GM19035 (cell line): Measurements from ENCODE around the gene FXN.
"Not testable (repeated sequence)": the region's sequence is repeated elsewhere in the genome, so short reads cannot be mapped to it uniquely, and the experiment has no call there.

Experiments
- ATAC-seq: cut with Tn5 transposase; IDR thresholded peaks from one replicate; pipeline ENCODE4 v1.9.1; 2021; ENCODE audit not compliant: unreplicated experiment

Gene FXN

DNA sequence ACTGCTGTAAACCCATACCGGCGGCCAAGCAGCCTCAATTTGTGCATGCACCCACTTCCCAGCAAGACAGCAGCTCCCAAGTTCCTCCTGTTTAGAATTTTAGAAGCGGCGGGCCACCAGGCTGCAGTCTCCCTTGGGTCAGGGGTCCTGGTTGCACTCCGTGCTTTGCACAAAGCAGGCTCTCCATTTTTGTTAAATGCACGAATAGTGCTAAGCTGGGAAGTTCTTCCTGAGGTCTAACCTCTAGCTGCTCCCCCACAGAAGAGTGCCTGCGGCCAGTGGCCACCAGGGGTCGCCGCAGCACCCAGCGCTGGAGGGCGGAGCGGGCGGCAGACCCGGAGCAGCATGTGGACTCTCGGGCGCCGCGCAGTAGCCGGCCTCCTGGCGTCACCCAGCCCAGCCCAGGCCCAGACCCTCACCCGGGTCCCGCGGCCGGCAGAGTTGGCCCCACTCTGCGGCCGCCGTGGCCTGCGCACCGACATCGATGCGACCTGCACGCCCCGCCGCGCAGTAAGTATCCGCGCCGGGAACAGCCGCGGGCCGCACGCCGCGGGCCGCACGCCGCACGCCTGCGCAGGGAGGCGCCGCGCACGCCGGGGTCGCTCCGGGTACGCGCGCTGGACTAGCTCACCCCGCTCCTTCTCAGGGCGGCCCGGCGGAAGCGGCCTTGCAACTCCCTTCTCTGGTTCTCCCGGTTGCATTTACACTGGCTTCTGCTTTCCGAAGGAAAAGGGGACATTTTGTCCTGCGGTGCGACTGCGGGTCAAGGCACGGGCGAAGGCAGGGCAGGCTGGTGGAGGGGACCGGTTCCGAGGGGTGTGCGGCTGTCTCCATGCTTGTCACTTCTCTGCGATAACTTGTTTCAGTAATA lies at the start of gene FXN:
Gene FXN, plus strand, starts transcription at position 315 of the 871 bp plus-strand sequence. Its CDS starts 31 bp downstream, at position 346.
- peak; percentile 95 for ATAC-seq

DNA sequence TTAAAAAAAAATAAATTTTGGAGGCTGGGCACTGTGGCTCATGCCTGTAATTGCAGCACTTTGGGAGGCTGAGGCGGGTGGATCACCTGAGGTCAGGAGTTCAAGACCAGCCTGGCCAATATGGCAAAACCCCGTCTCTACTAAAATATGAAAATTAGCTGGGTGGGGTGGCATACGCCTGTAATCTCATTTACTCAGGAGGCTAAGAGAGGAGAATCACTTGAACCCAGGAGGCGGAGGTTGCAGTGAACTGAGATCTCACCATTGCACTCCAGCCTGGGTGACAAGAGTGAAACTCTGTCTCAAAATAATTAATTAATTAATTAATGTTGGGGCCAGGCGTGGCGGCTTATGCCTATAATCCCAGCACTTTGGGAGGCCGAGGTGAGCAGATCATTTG lies 48.6 kb upstream of the FXN start:
- not testable (repeated sequence) for ATAC-seq

DNA sequence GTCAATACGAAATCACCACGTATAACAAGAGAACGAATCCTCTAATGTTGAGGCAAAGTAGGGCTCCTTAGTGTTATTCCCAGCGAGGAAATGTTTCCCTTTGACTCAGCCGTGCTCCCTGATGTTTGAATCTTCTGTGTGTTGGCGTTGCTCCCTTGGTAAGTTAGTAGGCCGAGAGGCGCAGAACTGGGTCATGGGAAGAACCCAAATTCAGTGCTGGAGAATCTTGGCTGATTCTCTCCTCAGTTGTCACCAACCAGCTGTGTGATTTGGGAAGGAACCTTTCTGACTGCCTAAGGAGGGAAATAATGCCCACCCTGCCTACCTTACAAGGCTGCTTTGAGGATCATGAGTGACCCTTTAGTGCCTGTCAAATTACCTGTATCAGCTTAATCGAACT lies 44.1 kb upstream of the FXN start:
- ATAC-seq: no peak

DNA sequence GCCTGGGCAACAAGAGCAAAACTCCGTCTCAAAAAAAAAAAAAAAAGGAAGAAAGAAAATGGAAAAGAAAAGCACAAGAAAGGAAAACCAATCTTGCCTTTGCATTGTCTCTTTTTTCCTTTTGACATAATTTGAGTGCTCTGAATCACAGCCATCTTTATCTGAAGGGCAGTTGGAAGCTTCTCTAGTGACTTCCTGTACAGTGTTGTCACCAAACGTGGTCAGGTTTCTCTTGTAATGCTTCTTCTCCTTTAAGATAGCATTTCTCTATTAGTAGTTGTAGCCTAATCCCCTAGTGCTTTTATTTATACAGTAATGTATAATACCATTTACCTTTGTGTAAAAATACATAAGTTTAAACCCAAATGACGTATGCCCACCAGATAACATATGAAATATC lies 39.8 kb upstream of the FXN start:
- no peak for ATAC-seq

DNA sequence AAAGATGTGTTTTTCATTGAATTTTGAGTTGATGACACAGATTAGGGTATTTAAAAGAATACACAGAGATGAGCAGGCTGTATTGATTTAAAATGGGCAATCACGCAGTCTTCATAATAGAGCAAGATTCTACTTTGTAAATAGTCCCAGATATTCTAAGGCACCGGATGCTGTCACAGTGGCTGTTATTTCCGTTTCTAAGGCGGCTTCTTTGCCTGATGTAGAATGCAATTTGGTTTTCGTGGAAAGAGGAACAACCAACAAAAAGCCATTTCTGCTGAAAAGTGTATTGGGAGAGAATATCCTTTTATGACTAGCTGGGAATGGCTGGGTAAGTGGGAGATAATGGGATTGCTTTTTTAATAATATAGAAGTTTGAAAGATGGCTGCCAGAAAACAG lies 39.1 kb upstream of the FXN start:
- ATAC-seq: no peak

DNA sequence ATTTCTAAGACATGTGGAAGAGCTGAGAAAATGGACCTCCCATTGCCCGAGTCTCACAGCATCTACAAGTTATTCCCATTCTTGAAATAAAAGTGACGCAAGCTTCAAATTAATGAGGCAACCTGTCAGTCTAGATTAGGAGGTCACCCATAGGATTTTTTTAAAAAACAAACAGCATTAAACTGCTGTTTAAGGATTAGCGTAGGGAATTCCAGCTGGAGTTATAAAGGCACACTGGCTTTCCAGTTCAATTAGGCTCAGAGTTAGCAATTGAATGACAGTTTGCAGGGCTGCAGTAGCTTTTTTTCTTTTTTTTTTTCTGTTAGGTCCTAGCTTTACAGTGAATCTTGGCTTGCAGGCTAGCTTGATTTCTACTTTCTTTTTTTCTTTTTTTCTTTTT lies 37.9 kb upstream of the FXN start:
- ATAC-seq: no peak

DNA sequence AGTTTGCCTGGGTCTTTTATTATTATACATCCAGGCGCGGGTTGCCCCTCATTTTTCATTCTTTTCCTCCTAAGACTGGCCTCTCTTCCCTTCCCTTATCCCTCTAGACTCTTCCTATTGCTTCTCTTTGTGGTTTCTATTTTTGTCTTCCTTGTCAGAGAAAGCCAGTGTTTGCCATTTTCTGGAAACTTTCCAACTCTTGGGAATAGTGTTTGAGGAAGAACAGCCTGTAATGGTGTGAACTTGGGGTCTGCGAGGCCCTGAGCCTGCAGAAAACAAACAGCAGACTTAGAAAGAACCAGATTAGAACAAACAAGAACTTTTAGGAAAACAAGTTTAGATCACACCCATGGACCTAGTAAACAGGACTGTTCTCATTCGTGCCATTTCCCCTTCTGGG lies 37.2 kb upstream of the FXN start:
- ATAC-seq: no peak

DNA sequence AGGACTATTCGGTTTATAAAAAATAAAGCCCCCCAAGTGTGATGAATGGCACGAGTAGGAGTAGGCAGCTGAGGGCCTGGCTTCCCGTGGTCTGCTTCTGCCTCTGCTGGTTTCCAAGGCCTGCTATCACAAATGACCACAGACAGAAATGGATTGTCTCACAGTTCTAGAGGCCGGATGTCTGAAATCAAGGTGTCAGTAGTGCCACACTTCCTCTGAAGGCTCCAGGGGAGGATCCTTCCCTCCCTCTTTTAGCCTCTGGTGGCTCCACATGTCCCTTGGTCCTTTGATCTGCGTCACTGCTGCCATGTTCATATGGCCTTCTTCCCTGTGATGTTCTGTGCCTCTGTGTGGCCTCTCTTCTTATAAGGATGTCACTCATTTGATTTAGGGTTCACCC lies 36.7 kb upstream of the FXN start:
- ATAC-seq: no peak

DNA sequence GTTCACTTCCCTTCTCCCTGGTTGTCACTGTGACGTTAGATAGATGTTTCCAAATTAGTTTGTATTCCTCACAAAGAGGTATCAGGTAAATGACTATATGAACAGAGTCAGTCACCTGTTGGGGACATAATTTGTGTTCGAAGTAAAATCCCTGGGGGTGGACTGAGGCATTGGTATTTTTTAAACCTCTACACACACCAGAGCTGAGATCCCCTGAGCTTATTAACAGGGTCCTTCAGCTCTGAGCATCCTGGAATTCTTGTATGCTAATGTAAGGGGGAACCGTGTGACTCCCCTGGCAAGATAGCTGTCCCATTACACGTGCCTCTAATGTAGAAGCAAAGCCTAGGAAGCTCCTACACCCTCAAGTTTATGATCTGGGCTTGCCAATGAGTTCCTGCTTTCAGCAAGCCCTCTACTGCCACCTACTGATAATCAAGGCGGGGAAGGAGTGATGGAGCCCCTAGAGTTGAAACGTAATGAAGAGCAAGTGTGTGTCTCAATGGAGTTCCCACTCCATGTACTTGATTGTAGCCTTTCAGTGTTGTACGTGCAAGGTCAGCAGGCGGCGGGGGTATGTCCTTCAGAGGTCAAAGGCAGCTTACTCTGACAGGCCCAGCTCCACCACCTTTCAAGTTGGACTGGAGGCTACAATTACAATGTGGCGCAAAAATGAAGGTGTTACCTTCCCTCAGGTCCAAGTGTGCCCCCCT lies 36.0 kb upstream of the FXN start:
- peak; percentile 89 for ATAC-seq

DNA sequence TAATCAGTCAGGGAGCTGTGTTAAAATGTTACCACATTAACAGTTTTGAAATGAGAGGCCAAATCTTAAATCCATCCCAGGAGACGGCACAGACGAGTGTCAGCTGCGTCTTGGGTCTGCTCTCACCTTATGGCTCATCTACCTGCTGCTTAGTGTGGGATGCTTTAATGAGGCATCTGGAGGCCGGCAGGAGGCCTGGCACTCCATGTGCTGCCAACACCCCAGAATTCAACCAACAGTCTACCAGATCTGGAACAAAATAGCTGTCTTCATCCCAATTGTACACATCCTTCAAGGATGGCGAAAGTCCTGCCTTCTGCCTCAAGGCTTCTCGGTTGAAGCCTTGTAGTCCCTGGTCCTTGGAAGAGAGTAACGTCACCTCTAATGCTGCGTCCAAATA lies 33.6 kb upstream of the FXN start:
- no peak for ATAC-seq

DNA sequence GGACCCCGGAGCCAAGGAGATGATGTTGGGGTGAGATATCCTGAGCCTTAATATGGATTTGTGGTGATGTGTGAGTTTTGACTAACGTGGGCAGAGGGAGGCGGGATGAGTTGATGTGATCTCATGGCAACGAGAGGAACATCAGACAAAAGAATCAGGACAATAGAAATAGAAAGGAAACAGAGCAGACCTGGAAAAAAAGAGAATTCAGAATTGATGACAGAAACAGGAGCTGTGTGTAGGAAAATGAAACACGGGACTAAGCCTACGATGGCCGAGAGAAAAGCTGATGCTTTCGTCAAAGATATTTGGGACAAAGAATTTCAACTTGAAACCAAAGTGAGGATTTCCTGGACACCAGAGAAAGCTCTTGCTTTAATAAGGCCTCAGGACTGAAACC lies 32.5 kb upstream of the FXN start:
- no peak for ATAC-seq

DNA sequence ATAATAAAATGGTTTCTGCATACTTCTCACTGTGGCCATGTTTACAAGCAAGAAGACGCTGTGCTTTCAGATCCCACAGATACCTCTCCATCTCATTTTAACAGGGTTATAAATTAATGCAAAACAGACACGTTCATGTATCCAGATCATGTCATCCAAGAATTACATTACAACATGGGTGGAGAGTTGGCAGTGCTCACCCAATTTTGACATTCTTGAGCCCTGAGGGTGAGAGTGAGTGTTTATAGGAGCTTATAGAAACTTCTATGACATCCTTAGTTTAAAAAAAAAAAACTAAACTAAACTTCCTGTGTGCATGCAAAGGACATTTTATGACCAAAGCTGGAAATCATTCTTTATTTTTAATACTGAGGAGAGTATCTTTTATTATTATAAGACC lies 30.7 kb upstream of the FXN start:
- ATAC-seq: no peak

DNA sequence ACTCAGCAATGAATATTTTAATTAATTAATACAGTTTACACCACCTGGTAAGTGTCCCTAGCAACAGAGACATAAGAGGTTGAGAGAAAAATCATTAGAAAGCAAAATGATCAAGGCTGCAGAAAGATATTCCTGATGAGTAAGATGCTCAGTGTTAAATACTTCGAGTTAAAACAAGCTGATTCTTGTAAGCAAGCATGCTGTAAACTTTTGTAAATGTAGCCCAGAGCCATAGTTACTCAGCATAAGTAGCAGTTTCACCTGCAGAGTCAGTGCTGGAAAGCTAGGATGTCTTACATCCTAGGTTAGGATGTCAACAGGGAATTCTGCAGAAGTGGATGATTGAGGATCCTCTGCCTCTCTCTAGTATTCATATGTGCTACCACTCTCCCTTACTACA lies 25.8 kb upstream of the FXN start:
- no peak for ATAC-seq

DNA sequence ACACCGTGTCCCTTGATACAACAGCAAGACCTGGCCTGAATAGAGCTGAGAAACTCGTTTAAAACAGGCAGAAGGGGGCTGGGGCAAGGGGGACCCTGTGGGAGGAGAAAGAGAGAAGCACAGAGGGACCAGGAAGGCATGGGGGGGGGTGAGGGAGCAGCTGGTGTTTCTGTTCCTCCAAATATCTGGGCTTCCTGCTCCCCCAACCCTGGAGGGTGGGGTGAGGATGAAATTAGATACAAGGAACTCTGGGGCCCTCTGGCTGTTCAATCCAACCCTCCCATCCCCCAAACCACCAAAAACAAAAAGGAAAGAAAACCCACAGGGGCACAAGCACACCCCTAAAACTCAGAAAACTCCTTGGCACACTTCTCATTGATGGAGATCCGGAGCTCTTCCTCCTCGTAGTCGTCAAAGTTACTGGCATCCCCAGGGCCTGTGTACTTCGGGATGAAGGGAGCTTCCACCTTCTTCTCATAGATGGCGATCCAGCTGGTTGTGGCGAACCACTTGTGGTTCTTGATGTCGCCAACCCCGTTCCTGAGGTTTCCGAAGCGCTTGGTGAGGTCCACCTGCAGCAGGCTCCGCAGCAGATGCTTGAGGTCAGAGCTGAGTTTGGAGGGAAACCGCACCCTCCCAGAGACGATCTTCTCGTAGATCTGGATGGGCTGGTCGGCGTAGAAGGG lies 22.7 kb upstream of the FXN start:
- no peak for ATAC-seq

DNA sequence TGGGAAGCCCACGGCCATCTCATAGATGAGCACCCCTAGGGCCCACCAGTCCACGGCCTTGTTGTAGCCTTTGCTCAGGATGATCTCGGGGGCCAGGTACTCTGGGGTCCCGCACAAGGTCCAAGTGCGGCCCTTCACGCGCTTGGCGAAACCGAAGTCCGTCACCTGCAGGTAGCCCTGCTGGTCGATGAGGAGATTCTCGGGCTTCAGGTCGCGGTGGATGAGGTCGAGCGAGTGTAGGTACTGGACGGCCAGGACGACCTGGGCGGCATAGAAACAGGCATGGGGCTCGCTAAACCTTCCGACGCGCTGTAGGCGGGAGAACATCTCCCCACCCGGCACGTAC lies 22.2 kb upstream of the FXN start:
- no peak for ATAC-seq

DNA sequence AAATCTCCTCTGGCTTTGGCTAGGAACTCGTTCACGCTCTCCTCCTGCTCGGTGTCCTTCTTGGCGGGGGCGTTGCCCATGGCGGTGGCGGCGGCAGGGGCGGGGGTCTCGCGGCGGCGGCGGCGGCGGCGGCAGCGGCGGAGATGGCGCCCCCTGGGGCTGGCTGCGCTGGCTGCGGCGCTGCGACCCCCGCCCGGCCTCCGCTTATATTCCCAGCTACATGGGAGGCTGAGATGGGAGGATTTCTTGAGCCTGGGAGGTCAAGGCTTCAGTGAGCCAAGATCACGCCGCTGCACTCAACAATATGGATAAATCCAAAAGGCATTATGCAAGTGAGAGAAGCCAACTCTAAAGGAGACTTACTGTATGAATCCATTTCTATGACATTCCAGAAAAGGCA lies 21.5 kb upstream of the FXN start, which contains the start of gene PRKACG:
Gene PRKACG, minus strand, starts transcription at position 101 of the 400 bp plus-strand sequence. Its CDS starts 21 bp downstream, at position 80.
- ATAC-seq: no peak

DNA sequence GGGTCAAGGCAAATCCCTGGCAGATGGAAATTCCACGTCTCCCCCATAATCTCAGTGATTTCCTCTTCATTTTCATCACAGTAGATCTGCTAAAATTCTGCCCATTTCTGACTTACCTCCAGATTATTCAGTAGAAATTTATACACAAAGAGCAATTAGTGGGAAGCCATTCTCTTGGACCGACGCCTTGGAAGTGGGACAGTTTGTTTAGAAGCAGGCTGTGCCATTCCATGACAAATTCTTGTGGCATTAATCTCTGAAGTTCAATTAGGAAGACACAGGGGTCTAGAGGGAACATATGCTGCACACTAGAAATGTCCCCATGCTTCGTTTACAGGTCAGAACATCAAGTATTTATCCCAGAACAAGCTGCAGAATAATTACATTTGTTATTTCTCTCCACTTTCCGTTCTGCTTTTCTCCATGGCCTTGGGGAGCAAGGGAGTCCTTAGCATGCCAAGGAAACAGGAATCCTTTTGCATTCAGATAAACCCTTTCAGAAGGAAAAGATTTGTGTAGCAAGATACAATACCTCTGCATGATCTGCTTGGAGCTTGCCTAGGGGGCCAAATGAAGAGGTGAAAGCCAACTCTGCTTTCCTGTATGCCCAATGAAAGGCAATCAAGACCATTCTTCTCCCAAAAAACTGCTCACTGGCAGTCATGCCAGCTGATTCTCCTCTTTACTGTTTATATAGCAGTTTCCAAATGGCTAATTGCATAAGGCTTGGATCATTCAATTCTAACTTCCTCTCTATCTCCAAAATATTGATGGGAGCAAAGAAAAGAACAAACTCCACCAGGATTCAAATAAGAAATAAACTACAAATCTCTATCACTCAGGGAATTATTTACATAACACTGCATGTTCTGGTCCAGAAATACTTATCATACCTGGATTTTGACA lies 19.1 kb upstream of the FXN start:
- no peak for ATAC-seq

DNA sequence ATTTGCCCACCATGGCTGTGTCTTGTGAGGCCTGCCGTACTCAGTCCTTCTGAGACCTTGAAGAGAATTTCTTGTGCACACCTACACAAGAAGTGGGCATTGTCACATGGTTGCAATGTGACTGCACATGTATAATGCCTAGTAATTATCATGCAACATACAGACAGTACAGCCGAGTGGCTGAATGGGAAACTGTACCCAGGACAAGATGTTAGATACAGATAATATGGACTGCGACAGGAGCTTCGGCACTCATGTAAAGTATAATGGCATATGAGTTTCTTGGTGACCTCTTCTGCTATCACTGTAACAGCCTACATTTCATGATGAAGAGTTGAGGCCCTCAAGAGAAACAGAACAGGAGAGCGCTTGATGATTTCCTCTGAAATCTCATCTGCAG lies 16.8 kb upstream of the FXN start:
- ATAC-seq: no peak

DNA sequence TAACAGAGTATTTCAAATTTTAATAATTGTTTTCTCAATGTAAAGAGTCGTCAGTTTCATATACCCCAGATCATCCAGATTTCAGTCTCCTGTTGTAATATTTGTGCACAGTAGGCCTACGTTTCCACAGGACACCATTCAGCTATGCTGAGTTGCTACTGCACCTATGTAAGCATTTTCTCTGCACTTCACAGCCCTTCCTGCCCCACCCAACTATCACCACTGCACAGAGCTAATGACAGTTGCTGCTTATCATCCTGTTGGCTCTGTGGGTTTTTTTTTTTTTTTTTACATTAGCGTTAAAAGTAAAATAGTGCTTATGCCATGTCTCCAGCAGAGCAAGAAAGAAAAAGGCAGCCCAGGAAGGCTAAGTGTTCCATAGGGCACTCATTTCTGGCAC lies 15.7 kb upstream of the FXN start:
- ATAC-seq: no peak

DNA sequence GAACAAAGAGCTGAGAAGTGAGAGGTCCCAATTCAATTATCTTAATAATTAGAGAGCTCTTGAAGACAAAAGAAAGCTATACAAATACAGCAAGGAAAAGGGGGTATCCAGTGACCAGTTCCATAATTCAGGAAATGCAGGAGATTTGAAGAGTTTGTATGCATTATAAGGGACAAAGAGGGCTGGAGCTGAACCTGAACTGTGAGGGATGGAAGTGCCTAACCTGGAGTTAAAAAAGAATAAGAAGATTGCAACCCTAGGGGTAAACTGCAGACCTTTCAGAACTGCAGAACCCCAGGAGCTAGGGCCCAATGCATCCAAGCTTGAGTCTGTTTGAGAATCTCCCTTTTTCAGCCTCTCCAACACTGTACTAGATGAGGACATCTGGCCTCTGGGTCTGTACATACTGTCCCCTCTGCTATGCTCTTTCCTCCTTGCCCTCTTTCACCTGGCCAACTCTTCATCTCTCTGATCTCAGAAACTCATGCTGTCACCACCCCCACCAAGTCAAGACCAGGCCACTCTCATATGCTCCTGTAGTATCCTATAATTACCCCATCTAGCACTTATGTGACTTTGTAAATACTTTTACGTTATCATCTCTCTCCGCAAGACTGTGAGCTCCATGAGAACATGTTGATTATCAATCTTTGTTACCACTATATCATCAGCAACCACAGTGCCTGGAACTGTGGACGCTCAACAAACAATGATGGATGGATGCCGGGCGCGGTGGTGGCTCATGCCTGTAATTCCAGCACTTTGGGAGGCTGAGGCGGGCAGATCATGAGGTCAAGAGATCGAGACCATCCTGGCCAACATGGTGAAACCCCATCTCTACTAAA lies 15.0 kb upstream of the FXN start:
- ATAC-seq: no peak
